Activated CD8-positive, alpha-beta memory T cell treated with anti-CD3 and anti-CD28 coated beads, Interleukin-2, amount 50 U/mL, for 1 hour (primary cell): ENCODE data around the gene GARIN1A.

Experiments
- DNase-seq: peaks from one replicate; pipeline ENCODE4 v3.0.0-alpha.2; 2020; ENCODE audit errors: extremely low read depth

Gene GARIN1A

DNA sequence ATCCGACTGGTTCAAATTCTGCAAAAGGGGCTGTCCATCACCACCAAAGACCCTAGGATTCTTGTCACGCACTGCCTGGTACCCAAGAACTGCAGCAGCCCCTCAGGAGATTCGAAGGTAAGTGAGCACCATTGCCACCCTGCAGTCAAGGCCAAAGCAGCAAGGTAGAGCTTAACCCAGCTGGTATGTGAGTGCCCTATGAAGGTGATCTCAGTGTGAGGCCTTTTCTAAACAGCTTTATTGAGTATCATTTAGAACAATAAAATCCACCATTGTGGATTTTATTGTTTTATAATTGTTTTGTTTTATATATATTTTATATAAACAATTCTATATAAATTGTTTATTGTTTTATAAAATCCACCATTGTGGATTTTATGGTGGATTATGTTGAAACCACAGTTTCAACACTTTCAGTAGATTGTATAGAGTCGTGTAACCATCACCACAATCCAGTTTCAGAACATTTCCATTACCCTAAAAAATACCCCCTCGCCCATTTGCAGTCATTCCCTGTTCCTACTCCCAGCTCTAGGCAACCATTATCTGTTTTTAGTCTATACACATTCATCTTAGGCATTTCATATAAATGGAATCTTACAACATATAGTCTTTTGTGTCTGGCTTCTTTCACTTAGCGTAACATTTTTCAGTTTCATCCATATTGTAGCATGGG lies 47.0 kb downstream of the GARIN1A start:
- DNase-seq, result no peak

DNA sequence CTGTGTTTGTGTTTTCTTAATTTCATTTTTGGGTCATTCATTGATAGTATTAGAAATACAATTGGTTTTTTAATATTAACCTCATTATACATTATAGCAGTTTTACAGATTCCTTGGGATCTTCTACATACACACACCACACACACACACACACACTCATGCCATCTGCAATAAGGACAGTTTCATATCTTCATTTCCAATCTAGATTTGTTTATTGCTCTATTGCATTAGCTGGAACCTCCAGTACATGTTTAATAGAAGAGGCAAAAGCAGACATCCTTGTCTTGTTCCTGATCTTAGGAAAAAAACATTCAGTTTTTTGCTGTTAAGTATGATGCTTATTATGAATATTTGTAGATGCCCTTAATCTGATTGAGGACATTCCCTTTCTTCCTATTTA lies 49.3 kb downstream of the GARIN1A start:
- DNase-seq, result no peak
